ENCODE measurements around the gene IGLL5.

IGLL5 gene

GRCh38 chr22:22942511-22943329, 55.1 kb downstream of the IGLL5 start (continued):
- TF ChIP-seq, protein P1, sequence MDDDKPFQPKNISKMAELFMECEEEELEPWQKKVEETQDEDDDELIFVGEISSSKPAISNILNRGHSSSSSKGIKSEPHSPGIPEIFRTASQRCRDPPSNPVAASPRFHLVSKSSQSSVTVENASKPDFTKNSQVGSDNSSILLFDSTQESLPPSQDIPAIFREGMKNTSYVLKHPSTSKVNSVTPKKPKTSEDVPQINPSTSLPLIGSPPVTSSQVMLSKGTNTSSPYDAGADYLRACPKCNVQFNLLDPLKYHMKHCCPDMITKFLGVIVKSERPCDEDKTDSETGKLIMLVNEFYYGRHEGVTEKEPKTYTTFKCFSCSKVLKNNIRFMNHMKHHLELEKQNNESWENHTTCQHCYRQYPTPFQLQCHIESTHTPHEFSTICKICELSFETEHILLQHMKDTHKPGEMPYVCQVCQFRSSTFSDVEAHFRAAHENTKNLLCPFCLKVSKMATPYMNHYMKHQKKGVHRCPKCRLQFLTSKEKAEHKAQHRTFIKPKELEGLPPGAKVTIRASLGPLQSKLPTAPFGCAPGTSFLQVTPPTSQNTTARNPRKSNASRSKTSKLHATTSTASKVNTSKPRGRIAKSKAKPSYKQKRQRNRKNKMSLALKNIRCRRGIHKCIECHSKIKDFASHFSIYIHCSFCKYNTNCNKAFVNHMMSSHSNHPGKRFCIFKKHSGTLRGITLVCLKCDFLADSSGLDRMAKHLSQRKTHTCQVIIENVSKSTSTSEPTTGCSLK (tag by site-specific recombination; IDR thresholded peaks at IDR 0.05), result no peak
- TF ChIP-seq ZNF169 (tag by site-specific recombination; IDR thresholded peaks at IDR 0.05) (no peak), ZNF660 (tag by site-specific recombination; IDR thresholded peaks at IDR 0.05) (no peak), ZNF16 (tag by site-specific recombination; IDR thresholded peaks at IDR 0.05; ENCODE audit: low read depth) (no peak), ZNF10 (tag by site-specific recombination; IDR thresholded peaks at IDR 0.05) (no peak), BCL11A (tag by site-specific recombination; IDR thresholded peaks at IDR 0.05; ENCODE audit: low read depth) (no peak; the same call in 1 of the 2 replicates), ZNF785 (tag by site-specific recombination; IDR thresholded peaks at IDR 0.05) (0 out of 2 replicates have a peak, but pooled peaks have one; percentile 35), ELK4 (IDR thresholded peaks at IDR 0.05; ENCODE audit: borderline replicate concordance, low read depth, low read length) (no peak), ZBTB10 (tag by site-specific recombination; IDR thresholded peaks at IDR 0.05) (no peak), ZFP69B (tag by site-specific recombination; IDR thresholded peaks at IDR 0.05) (no peak; the same call in 1 of the 2 replicates), PRDM10 (tag by site-specific recombination; IDR thresholded peaks at IDR 0.05) (peak; percentile 39; the same call in 1 of the 2 replicates), EGR2 (tag by site-specific recombination; IDR thresholded peaks at IDR 0.05; ENCODE audit: low read depth) (peak; percentile 89), KLF9 (tag by site-specific recombination; IDR thresholded peaks at IDR 0.05; ENCODE audit: low read depth) (peak; percentile 60), ZNF654 (tag by site-specific recombination; IDR thresholded peaks at IDR 0.05; ENCODE audit: low read depth) (peak; percentile 74), ZBTB1 (tag by site-specific recombination; IDR thresholded peaks at IDR 0.05) (no peak), ZNF518A (tag by site-specific recombination; conservative IDR thresholded peaks at IDR 0.05; ENCODE audit: low read depth) (no peak), ZBTB17 (tag by site-specific recombination; IDR thresholded peaks at IDR 0.05) (peak; percentile 45), ZNF571 (tag by site-specific recombination; IDR thresholded peaks at IDR 0.05) (no peak)
